K562 (cell line): ENCODE data around the gene TUBGCP5. TPM values are rescaled to one million over a fixed set of nuclear protein-coding genes. Genes with fewer than 3 reads are reported as not detected.
A peak's percentile ranks its signal among the peaks of the same experiment; 100 is the strongest.

ENCODE experiments used
- ATAC-seq: fragments of 200-7000 bp; cut with Tn5 transposase; 3 replicates; pipeline ENCODE4 v1.9.1; 2020; ENCODE audit warnings: moderate library complexity
- BruUV-seq: library from RNA; stranded (reverse); fragments of 400-500 nt; replicated peaks from 2 replicates; lab custom pipeline; 2021; lab: Mats Ljungman, UMichigan
- CTCF ChIA-PET: fragments of 300-600 bp; formaldehyde crosslinking; extraction: SDS; loops from one replicate; lab custom pipeline; 2021; ENCODE audit warnings: low intra/inter-chr PET ratio; lab: Yijun Ruan, JAX
- POLR2A ChIA-PET: fragments of 300-600, 350-650 bp; sonication (Branson Sonifier 250); formaldehyde crosslinking; extraction: SDS; loops from one replicate; lab custom pipeline; 2021; ENCODE audit warnings: antibody characterized with exemption, inconsistent platforms; lab: Yijun Ruan, JAX
- DNase-seq, 4 experiments: peaks; one replicate each; pipeline versions ENCODE4 v3.0.0 to v3.0.0-alpha.2; 2011 to 2018; ENCODE audit warnings: low spot score in 3 of 4, mixed read lengths in 3 of 4; ENCODE audit errors: extremely low read depth in 1 of 4
- FAIRE-seq: peaks from 2 replicates; lab custom pipeline; 2011; peaks lifted over from hg19 to GRCh38; lab: Jason Lieb, UNC
- H2AFZ ChIP-seq: 2 replicates; pipeline ENCODE4 v1.6.0; 2011; ENCODE audit warnings: low read depth, low read length, control low read depth, inconsistent platforms
- H3K27ac ChIP-seq: fragments of 200-600 bp; 3 replicates; pipeline ENCODE4 v1.8.0; 2011; ENCODE audit warnings: low read depth, mild to moderate bottlenecking, control low read depth, inconsistent platforms, low read length, moderate library complexity, mixed read lengths; ENCODE audit errors: extremely low read depth
- H3K27me3 ChIP-seq, 2 experiments: fragments of 300-600 bp in 1 of 2; 2 replicates in 1 of 2; 3 replicates in 1 of 2; pipeline versions ENCODE4 v1.6.0 to v1.8.0; 2011; ENCODE audit warnings: inconsistent platforms in 2 of 2, low read length in 2 of 2, mild to moderate bottlenecking in 1 of 2, mixed read lengths in 1 of 2, moderate library complexity in 1 of 2; ENCODE audit not compliant: control insufficient read depth in 2 of 2, insufficient read depth in 2 of 2
- H3K36me3 ChIP-seq: fragments of 300-600 bp; 3 replicates; pipeline ENCODE4 v1.8.0; 2011; ENCODE audit warnings: mild to moderate bottlenecking, low read length, inconsistent platforms; ENCODE audit not compliant: control insufficient read depth, insufficient read depth
- H3K4me1 ChIP-seq, 2 experiments: fragments of 200-600 bp in 1 of 2; replicated peaks in 1 of 2; 2 replicates in 1 of 2; 3 replicates in 1 of 2; pipeline versions ENCODE4 v1.5.1 to v1.8.0; 2011; ENCODE audit warnings: inconsistent platforms in 2 of 2, low read length in 2 of 2, mild to moderate bottlenecking in 1 of 2, mixed read lengths in 1 of 2, moderate library complexity in 1 of 2; ENCODE audit not compliant: control insufficient read depth in 2 of 2, insufficient read depth in 2 of 2
- H3K4me2 ChIP-seq: 2 replicates; pipeline ENCODE4 v1.6.1; 2011; ENCODE audit warnings: low read length, control low read depth, inconsistent platforms, mixed read lengths; ENCODE audit not compliant: insufficient read depth
- H3K4me3 ChIP-seq: fragments of 200-600 bp; sonication (generic), shearing (Covaris generic); 2 replicates; pipeline ENCODE4 v1.5.1; 2016; ENCODE audit warnings: control low read depth, inconsistent platforms
- H3K79me2 ChIP-seq: fragments of 200-600 bp; 3 replicates; pipeline ENCODE4 v1.8.0; 2011; ENCODE audit warnings: low read length, inconsistent platforms; ENCODE audit not compliant: control insufficient read depth, insufficient read depth
- H3K9ac ChIP-seq, 2 experiments: 2 replicates each; pipeline versions ENCODE4 v1.6.0 to v1.6.1; 2011; ENCODE audit warnings: low read depth in 2 of 2, low read length in 2 of 2, control low read depth in 1 of 2, inconsistent platforms in 1 of 2, mild to moderate bottlenecking in 1 of 2, mixed read lengths in 1 of 2; ENCODE audit not compliant: insufficient read depth in 1 of 2
- H3K9me1 ChIP-seq: one replicate; pipeline ENCODE4 v1.6.0; 2011; ENCODE audit warnings: inconsistent platforms, mild to moderate bottlenecking, low read length, moderate library complexity; ENCODE audit not compliant: control insufficient read depth, insufficient read depth
- H3K9me3 ChIP-seq: replicated peaks from 2 replicates; pipeline ENCODE4 v1.5.1; 2011; ENCODE audit warnings: low read depth, low read length, inconsistent platforms; ENCODE audit not compliant: control insufficient read depth, insufficient read depth
- H4K20me1 ChIP-seq: replicated peaks from 2 replicates; pipeline ENCODE4 v1.6.1; 2011; ENCODE audit warnings: low read length, inconsistent platforms, mixed read lengths; ENCODE audit not compliant: control insufficient read depth, insufficient read depth
- BACH1 ChIP-seq: fragments of 200-800 bp; sonication (Bioruptor generic); IDR thresholded peaks from 2 replicates; pipeline ENCODE4 v1.6.1; 2016; ENCODE audit warnings: missing genetic modification characterization, missing compliant biosample characterization
- KAT7 ChIP-seq: sonication (generic); formaldehyde crosslinking; IDR thresholded peaks from 2 replicates; pipeline ENCODE4 v1.8.0; 2022; ENCODE audit warnings: missing genetic modification reagents, mild to moderate bottlenecking, borderline replicate concordance
- MGA ChIP-seq: fragments of 450-650 bp; IDR thresholded peaks from 2 replicates; pipeline ENCODE4 v1.6.1; 2016; ENCODE audit warnings: mild to moderate bottlenecking, moderate library complexity
- NCOR1 ChIP-seq: fragments of 450-650 bp; IDR thresholded peaks from 2 replicates; pipeline ENCODE4 v1.6.1; 2016; ENCODE audit warnings: mild to moderate bottlenecking, moderate library complexity
- NR0B1 ChIP-seq: fragments of 450-650 bp; IDR thresholded peaks from one replicate; pipeline ENCODE4 v1.6.1; 2018; ENCODE audit warnings: mild to moderate bottlenecking, moderate library complexity; ENCODE audit not compliant: partially characterized antibody
- SMAD4 ChIP-seq: fragments of 250-450 bp; sonication (Bioruptor Pico); conservative IDR thresholded peaks from 2 replicates; pipeline ENCODE4 v1.8.0; 2021; ENCODE audit warnings: inconsistent platforms, mild to moderate bottlenecking, moderate library complexity
- SREBF1 ChIP-seq: fragments of 150-350 bp; IDR thresholded peaks from 2 replicates; pipeline ENCODE4 v1.6.1; 2014; ENCODE audit warnings: antibody characterized with exemption, low read depth, low read length, borderline replicate concordance
- SRSF3 ChIP-seq: fragments of 200-400 bp; formaldehyde crosslinking; IDR thresholded peaks from 2 replicates; pipeline ENCODE4 v1.6.1; 2016; ENCODE audit warnings: mild to moderate bottlenecking, low read length, moderate library complexity; ENCODE audit not compliant: insufficient read depth
- ZNF121 ChIP-seq: sonication (generic); formaldehyde crosslinking; conservative IDR thresholded peaks from 2 replicates; pipeline ENCODE4 v1.8.0; 2022; ENCODE audit warnings: missing genetic modification reagents
- WGBS: fragments of 100-300 bp; shearing (Covaris generic); methylation state at CpG from one replicate; pipeline ENCODE4 v1.1.6; 2016; ENCODE audit warnings: low coverage, mixed read lengths; ENCODE audit not compliant: insufficient coverage; ENCODE audit errors: missing lambda C conversion rate; 5-methylcytosine and 5-hydroxymethylcytosine counted together
- in situ Hi-C: fragments of 300-500 bp; cut with MboI; formaldehyde crosslinking; loops from 4 replicates; pipeline ENCODE4 v1.15.0; 2018; ENCODE audit warnings: inconsistent platforms, mixed read lengths
- intact Hi-C: fragments of 100-400 bp; cut with micrococcal nuclease; formaldehyde crosslinking; loops from 2 replicates; pipeline ENCODE4 v1.14.2; 2022
- polyA plus RNA-seq, 8 experiments: library from polyadenylated mRNA; depleted of rRNA in 4 of 8; stranded (reverse) in 5 of 8; unstranded in 3 of 8; fragments of >200 nt; fragmentation: Nextera tagmentation in 2 of 8; fragmentation: Illumina TruSeq in 1 of 8; extraction: Ambion mirVana in 2 of 8; extraction: Trizol in 1 of 8; gene quantifications; 2 replicates each; pipeline versions ENCODE4 v1.2.1 to v1.2.3, GENCODE V29; 2011 to 2014; ENCODE audit warnings: inconsistent platforms in 1 of 8, missing spikeins in 1 of 8
- total RNA-seq, 7 experiments: library from RNA; depleted of rRNA in 6 of 7; stranded (reverse); fragments of >200 nt in 6 of 7; fragmentation: Illumina TruSeq in 2 of 7; extraction: Trizol in 2 of 7; gene quantifications; 2 replicates each; pipeline versions ENCODE4 v1.2.1 to v1.2.3, GENCODE V29; 2011 to 2021; ENCODE audit warnings: low replicate concordance in 1 of 7

TUBGCP5 gene
- total and polyA plus RNA-seq, 9 of the 15 experiments (the other 6 are each of a cell fraction or from before 2014, with no cell fraction given) = 5.8 to 33.9 (median 23.2) TPM

- ChIA-PET POLR2A (interaction anchor here (1.4 kb wide), 2 partner anchors 10 to 26 kb away, joined by 3 read pairs; no protein-coding TSS in a partner anchor), CTCF (no interaction called here)
- Histone ChIP-seq H3K9me3 (no peaks in the 10 kb centered on the region), H3K79me2 (no peaks in the 10 kb centered on the region), H3K27me3 (peaks cover 0 to 5% of the 10 kb centered on the region in 2 experiments; a peak in 2 of 5 replicates), H2AFZ (no peak overlapping the region), H3K27ac (no peak overlapping the region), H3K9me1 (no peaks in the 10 kb centered on the region), H4K20me1 (no peaks in the 10 kb centered on the region), H3K4me2 (no peak overlapping the region), H3K9ac (no peak overlapping the region), H3K4me1 (peaks cover 0 to 3% of the 10 kb centered on the region in 2 experiments; a peak in 2 of 5 replicates), H3K4me3 (no peak overlapping the region), H3K36me3 (no peaks in the 10 kb centered on the region)
- 2% methylated on average over 5 of the region's 5 CpGs for WGBS
- DNase-seq (peak in 1 of 4 experiments; percentile 18), ATAC-seq (no peak), FAIRE-seq (no peak)
- BruUV-seq = no TSS peak
- intact Hi-C loops (no loop called here), in situ Hi-C loops (no loop called here)
- TF ChIP-seq NR0B1 = no peak
- TF ChIP-seq SRSF3 = no peak
- TF ChIP-seq KAT7 = no peak
- TF ChIP-seq SMAD4 (CRISPR knock-in tag) = 0 out of 2 replicates have a peak, but pooled peaks have one; percentile 31
- TF ChIP-seq NCOR1 = peak; percentile 29; the same call in 1 of the 2 replicates
- TF ChIP-seq BACH1 (tag) = no peak
- no peak for TF ChIP-seq MGA
- TF ChIP-seq ZNF121 (CRISPR knock-in tag) = no peak
- no peak for TF ChIP-seq SREBF1
Observed at GRCh38 chr15:23055316-23055715, 15.9 kb upstream of the TUBGCP5 start.
